ENCODE measurements around the gene METTL27. TPM values are rescaled to one million over a fixed set of nuclear protein-coding genes. Genes with fewer than 3 reads are reported as not detected.
"Not testable (repeated sequence)": the region's sequence is repeated elsewhere in the genome, so short reads cannot be mapped to it uniquely, and the experiment has no call there.

The METTL27 gene
- polyA plus RNA-seq, 5 donors, result 2.1 to 8.6 (median 4.3) TPM

GRCh38 chr7:73870041-73870492 lies 27.8 kb upstream of the METTL27 start:
- DNase-seq, result no peak

GRCh38 chr7:73869011-73869798 lies 26.9 kb upstream of the METTL27 start:
- no peak for DNase-seq

- DNase-seq, result no peak
Measured at GRCh38 chr7:73866446-73866767, 24.1 kb upstream of the METTL27 start.

- no peak for DNase-seq
Measured at GRCh38 chr7:73865738-73866445, 23.6 kb upstream of the METTL27 start.

GRCh38 chr7:73864981-73865711 lies 22.8 kb upstream of the METTL27 start:
- DNase-seq, result no peak

- DNase-seq, result no peak
Measured at GRCh38 chr7:73861305-73861704, 19.0 kb upstream of the METTL27 start.

- no peak for DNase-seq
Measured at GRCh38 chr7:73860859-73861258, 18.5 kb upstream of the METTL27 start, which contains the start of gene TMEM270. Gene TMEM270 (plus strand): TSS chr7:73861159. CDS start chr7:73861195, 36 bp downstream.

GRCh38 chr7:73858807-73859206 lies 16.5 kb upstream of the METTL27 start:
- no peak for DNase-seq

- no peak for DNase-seq
Measured at GRCh38 chr7:73856941-73857340, 14.6 kb upstream of the METTL27 start.

- no peak for DNase-seq
Measured at GRCh38 chr7:73852500-73852899, 10.2 kb upstream of the METTL27 start.

GRCh38 chr7:73851410-73852338 lies 9.4 kb upstream of the METTL27 start:
- no peak for DNase-seq

GRCh38 chr7:73850781-73851207 lies 8.5 kb upstream of the METTL27 start:
- no peak for DNase-seq

- no peak for DNase-seq
Measured at GRCh38 chr7:73847941-73848723, 5.8 kb upstream of the METTL27 start.

GRCh38 chr7:73845701-73846195 lies 3.4 kb upstream of the METTL27 start:
- DNase-seq, result not testable (repeated sequence)

GRCh38 chr7:73844848-73845460 lies 2.6 kb upstream of the METTL27 start:
- no peak for DNase-seq

GRCh38 chr7:73844131-73844547 lies 1.8 kb upstream of the METTL27 start:
- DNase-seq, result no peak

GRCh38 chr7:73841689-73842066 lies 638 bp downstream of the METTL27 start:
- DNase-seq, result no peak

GRCh38 chr7:73840715-73841379 lies 1.5 kb downstream of the METTL27 start:
- no peak for DNase-seq

All from right lung (tissue), 5 donors.